ENCODE measurements around the gene SLC2A6. TPM values are rescaled to one million over a fixed set of nuclear protein-coding genes. Genes with fewer than 3 reads are reported as not detected.

The SLC2A6 gene
- total and polyA plus RNA-seq, 2 of the 8 experiments (the other 6 are each of a cell fraction or from before 2014, with no cell fraction given) = 16.6 to 17.8 TPM

- no peak for TF ChIP-seq HDAC2 (IDR thresholded peaks at IDR 0.05; ENCODE audit: borderline replicate concordance in 1 of 2, low read depth in 2 of 2, low read length in 2 of 2)
- peak; percentile 41; the same call in 1 of the 2 replicates for TF ChIP-seq GABPA (IDR thresholded peaks at IDR 0.05; ENCODE audit: borderline replicate concordance, insufficient read depth, low read length)
- no peak for TF ChIP-seq EP300 (IDR thresholded peaks at IDR 0.05; ENCODE audit: borderline replicate concordance in 1 of 2, low read depth in 2 of 2, low read length in 2 of 2)
- TF ChIP-seq SIN3A (conservative IDR thresholded peaks at IDR 0.05 in 1 of 2, IDR thresholded peaks at IDR 0.05 in 1 of 2; ENCODE audit: low read depth in 1 of 2, low read length in 2 of 2) = peak in 1 of 2 experiments; percentile 70; a peak in 1 of 4 replicates
These were observed 18.3 kb downstream of the SLC2A6 start (continued) for GRCh38 chr9:133460405-133461175.
